HG03439 (cell line): ENCODE data around the gene NR2C2.

Experiments
- ATAC-seq: cut with Tn5 transposase; IDR thresholded peaks from one replicate; pipeline ENCODE4 v1.9.1; 2021; ENCODE audit warnings: mild to moderate bottlenecking, moderate library complexity; ENCODE audit not compliant: unreplicated experiment

The NR2C2 gene

DNA sequence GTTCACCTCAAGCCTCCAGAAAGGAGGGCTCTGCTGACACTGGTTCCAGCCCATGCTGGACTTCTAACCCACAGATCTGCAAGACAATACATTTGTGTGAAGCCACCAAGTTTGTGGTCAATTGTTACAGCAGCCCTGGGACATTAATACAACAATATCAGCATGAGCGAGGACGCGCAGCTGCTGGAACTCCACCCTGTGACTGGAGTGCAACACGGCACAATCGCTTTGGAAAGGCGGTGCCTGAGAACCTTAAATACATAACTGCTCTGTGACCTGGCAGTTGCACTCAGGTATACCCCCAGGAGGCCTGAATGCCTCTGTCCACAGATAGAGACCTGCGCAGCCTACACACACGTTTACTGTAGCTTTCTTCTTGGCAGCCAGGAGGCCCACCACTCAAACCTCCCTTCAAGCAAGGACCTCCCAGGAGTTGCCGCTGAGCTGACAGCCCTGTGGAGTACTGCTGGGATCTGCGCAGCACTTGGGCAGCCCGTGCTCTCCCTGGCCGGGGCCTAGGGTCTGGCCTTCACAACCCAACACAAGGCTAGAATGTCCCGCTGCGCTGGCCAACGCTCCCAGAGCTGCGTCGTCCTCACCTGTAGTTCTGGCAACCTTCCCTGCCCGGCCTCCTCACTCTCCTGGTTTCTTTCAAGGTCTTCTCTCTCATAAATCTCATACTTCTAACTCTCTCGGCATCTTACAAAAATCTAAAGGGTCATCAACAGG, 109.5 kb downstream of the NR2C2 start:
- no peak for ATAC-seq

DNA sequence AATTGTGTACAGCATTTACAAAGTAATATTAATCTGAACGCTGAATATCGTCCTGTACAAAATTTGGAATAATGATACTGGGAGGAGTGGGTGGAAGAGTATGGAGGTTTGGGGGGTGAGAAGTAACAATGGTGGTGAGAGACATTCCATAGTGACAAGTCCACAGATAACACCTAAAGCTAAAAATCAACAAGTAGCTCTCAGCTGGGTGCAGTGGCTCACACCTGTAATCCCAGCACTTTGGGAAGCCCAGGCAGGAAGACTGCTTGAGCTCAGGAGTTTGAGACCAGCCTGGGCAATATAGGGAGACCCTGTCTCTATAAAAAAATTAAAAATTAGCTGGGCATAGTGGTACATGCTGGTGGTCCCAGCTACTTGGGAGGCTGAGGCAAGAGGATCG, 112.6 kb downstream of the NR2C2 start:
- no peak for ATAC-seq

DNA sequence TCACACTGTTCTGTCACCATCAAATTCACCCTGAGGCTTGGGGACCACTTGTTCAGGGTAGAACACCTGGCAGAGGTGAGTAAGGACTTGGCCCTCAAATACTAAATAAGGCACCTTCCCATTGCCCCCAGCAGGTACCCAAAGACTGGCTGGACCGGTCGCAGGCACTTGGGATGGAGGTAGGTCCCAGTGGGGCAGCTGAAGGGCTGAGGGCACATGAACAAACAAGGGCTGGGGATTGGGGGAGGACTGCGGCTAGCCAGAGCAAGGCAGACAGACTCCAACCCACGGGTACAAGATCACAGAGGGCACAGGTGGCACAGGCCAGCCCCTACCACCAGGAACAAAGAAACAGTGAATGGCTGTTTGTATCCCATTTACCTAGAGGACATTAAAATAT, 115.9 kb downstream of the NR2C2 start:
- ATAC-seq, result no peak

GRCh38 chr3:15063656-15064286, 116.4 kb downstream of the NR2C2 start:
- no peak for ATAC-seq

GRCh38 chr3:15064299-15064834, 117.0 kb downstream of the NR2C2 start:
- ATAC-seq, result peak; percentile 33

DNA sequence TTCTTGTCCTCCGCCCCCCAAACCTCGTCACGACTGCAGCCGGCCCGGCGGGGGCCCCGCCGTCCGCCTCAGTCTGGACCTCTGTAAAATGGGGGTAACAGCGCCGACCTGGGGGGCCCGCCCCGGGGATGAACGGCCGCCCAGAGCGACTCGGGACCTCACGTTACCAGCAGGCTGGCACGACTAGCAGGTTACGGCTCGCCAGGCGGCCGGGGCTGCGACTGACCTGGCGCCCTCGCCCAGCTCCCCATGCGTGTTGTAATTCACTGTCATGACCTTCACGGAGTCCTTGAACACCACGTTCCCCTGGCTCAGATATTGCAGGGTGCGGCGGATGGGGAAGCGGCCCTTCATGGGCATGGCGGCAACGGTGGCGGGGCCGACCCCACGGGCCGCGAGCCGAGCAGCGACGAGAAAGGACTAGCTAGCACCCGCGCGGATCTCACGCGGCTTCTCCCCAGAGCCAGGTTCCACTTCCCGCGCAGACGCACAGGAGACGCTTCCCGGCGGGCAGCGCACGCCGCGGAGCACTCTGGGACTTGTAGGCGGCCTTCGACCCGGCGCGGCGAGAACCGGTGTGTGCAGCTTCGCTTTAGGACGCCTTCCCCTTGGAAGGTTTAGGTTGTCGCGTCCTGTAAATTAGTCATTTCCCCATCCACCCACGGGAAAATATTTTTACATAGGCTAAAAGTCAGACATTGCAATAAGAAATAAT, 117.6 kb downstream of the NR2C2 start, which contains the start of gene MRPS25:
MRPS25 (minus strand) TSS at position 481 of the 715 bp plus-strand sequence; CDS start at position 360, 121 bp downstream.
- peak; percentile 93 for ATAC-seq

- ATAC-seq, result peak; percentile 3
These were observed 118.2 kb downstream of the NR2C2 start for GRCh38 chr3:15065550-15066007.

- ATAC-seq, result no peak
These were observed 119.1 kb downstream of the NR2C2 start for GRCh38 chr3:15066467-15066866.

DNA sequence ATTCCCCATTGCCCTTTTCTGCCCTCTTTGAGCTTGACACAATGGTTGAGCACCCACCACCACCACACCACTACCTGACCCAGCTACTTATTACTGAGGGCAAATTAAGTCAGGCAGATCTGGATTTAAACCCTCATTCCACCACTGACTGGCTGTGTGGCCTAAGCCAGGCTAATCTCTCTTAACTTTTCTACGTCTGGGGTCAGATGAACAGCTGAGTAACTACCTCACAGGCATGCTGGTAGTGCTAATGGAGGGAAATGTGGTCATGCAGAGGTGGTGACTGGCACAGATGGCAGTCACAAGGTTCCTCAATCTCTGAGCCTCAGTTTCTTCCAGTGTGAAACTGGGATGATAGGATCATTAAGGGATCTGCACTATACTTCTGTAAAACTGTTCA, 122.1 kb downstream of the NR2C2 start:
- ATAC-seq, result no peak

DNA sequence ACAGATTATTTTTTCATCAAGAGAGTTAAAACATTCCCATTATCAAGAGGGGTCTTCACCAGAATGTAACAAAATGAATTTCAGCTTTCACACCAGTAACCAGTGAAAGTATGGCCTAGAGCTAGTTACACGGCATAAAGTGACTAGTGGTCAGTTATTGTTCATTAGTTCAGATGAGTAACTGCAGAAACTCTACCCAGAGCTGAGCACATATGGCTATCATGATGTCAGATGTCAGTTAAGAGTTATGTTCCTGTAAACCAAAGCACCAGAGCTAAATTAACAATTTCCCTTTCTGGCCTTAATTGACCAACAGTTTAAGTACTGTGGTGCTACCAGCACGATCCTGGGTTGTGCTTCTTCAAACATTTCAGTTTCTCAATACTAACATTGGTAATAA, 124.3 kb downstream of the NR2C2 start:
- ATAC-seq, result no peak

- no peak for ATAC-seq
These were observed 127.1 kb downstream of the NR2C2 start for GRCh38 chr3:15074500-15074899.

DNA sequence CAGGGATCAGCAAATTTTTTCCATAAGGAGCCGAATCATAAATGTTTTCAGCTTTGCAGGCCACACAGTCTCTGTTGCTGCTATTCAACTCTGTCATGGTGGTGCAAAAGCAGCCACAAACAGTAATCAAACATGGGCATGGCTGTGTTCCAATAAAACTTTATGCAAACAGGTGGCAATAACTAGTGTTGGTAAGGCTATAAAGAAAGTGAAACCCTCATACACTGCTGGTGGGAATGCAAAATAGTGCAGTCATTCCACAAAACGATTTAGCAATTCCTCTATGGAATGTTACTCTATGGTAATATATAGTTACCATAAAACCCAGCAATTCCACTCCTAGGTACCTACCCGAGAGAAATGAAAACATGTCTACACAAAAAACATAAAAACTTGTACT, 131.7 kb downstream of the NR2C2 start:
- ATAC-seq, result no peak

- no peak for ATAC-seq
These were observed 134.7 kb downstream of the NR2C2 start for GRCh38 chr3:15081960-15082664.

DNA sequence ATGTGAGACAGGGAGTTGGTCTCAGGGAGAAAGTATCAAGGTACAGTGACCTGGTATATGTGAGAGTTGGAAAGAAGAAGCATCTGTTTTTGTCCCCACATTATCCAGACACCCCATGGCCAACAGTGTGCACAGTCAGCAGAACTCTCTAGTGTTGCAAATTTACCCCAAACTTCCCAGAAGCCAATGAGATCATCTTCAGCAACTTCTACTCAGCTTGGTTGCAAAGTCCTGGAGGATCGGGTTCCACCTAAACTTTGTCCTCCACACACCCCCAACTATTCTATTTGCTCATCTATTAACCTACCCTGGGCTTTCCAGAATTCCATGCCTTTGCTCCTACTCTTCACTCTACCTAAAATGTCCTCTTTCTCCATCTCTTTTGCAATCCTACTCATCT, 135.9 kb downstream of the NR2C2 start:
- no peak for ATAC-seq

DNA sequence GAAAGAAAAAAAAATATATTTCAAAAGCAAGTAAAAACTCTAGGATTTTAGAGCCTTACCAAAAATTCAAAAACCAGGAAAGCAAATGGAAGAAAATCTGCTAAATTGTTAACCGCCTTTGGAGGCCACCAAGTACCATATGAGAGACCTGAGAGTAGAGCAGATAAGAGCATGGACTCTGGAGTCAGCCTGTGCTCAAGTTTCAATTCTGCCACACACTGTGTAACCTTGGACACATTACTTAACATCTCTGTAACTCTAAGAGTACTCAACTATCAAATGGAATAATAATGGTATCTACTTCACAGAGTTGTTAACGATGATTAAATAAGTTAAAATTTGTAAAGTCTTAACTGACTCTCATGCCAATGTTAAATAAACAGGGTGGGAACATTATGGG, 138.9 kb downstream of the NR2C2 start:
- ATAC-seq, result no peak

- no peak for ATAC-seq
These were observed 139.3 kb downstream of the NR2C2 start for GRCh38 chr3:15086699-15087098.

DNA sequence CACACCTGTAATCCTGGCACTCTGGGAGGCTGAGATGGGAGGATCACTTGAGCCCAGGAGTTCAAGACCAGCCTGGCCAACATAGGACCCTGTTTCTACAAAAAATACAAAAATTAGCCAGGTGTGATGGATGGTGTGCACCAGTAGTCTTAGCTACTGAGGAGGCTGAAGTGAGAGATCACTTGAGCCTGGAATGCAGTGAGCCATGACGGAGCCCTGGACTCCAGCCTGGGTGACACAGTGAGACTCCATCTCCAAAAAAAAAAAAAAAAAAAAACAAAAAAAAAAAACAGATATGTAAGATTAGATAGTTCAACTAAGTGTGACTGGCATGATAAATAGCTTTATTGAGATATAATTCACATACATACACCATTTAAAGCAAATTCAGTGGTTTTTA, 141.8 kb downstream of the NR2C2 start:
- no peak for ATAC-seq

- no peak for ATAC-seq
These were observed 144.2 kb downstream of the NR2C2 start for GRCh38 chr3:15091575-15091974.

DNA sequence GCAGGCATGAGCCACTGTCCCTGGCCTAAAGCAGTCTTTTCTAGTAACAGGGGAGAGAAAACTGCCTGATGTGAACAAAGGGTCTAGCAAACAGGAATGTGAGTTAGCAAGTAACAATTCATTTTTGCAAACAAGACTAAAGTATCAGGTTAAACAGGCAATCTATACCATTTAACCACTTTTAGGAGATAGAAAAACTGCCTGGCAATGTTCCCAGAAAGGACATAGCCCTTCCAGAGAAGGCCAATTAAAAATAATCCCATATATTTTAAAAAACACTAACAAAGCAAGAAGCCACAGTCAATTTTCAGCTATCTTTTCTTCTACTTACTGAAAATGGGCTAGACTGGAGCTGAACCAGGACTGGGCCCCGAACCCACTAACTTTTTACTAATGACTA, 145.3 kb downstream of the NR2C2 start:
- ATAC-seq, result no peak

DNA sequence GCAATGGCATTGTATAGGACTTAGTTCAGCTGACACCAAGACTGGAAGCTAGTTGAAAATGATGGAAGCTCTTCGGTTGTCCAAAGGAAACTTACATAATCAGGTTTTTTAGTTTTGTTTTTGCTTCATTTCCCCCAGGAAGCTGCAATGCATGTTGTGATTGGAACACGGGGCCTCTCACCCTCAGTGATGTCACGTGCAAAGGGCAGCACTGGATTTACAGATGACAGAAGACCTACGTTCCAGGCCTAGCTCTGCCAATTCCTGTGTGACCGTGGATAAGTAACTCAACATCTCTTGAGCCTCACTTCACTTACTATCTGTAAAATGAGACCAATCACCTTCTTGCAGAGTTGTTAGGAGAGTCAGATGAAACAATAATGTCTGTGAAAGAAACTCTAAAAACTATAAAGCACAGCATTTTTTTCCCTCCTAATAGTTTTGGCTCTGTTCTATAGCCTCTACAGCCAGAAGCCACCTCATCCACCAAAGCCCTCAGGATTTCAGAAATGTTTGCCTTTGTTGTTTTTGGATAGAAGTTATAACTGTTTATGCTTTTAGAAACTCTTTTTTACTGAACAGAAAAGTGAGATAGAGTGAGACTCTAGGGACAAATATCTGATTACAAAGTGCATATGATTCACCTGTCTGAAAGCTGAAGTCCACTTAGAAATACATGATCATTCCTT, 146.9 kb downstream of the NR2C2 start:
- ATAC-seq, result no peak
